Hepatocyte (in vitro differentiated cells): Measurements from ENCODE around the gene ZBED4. TPM values are rescaled to one million over a fixed set of nuclear protein-coding genes. Genes with fewer than 3 reads are reported as not detected.

Experiments
- DNase-seq: peaks from one replicate; pipeline ENCODE4 v3.0.0-alpha.2; 2016; ENCODE audit warnings: low spot score
- H2AFZ ChIP-seq: fragments of 200-600 bp; sonication (generic); 2 replicates; pipeline ENCODE4 v1.6.0; 2016; ENCODE audit warnings: antibody characterized with exemption, mild to moderate bottlenecking
- H3K27ac ChIP-seq: fragments of 200-600 bp; sonication (generic); 2 replicates; pipeline ENCODE4 v1.5.1; 2016; ENCODE audit warnings: mild to moderate bottlenecking
- H3K27me3 ChIP-seq: fragments of 200-600 bp; sonication (generic); 2 replicates; pipeline ENCODE4 v1.6.1; 2016
- H3K36me3 ChIP-seq: fragments of 200-600 bp; sonication (generic); replicated peaks from 2 replicates; pipeline ENCODE4 v1.5.1; 2016; ENCODE audit warnings: low read depth; ENCODE audit not compliant: insufficient read depth
- H3K4me1 ChIP-seq: fragments of 200-600 bp; sonication (generic); 2 replicates; pipeline ENCODE4 v1.5.1; 2016; ENCODE audit warnings: mild to moderate bottlenecking, moderate library complexity; ENCODE audit not compliant: insufficient read depth
- H3K4me2 ChIP-seq: fragments of 200-600 bp; sonication (generic); 2 replicates; pipeline ENCODE4 v1.6.0; 2016
- H3K4me3 ChIP-seq: fragments of 200-600 bp; sonication (generic); 2 replicates; pipeline ENCODE4 v1.5.1; 2016; ENCODE audit warnings: mild to moderate bottlenecking
- H3K79me2 ChIP-seq: fragments of 200-600 bp; sonication (generic); 2 replicates; pipeline ENCODE4 v1.6.0; 2017; ENCODE audit warnings: mild to moderate bottlenecking
- H3K9me2 ChIP-seq: fragments of 200-600 bp; sonication (generic); replicated peaks from 2 replicates; pipeline ENCODE4 v1.6.0; 2017; ENCODE audit warnings: mild to moderate bottlenecking; ENCODE audit not compliant: insufficient read depth
- H3K9me3 ChIP-seq: fragments of 200-600 bp; sonication (generic); 2 replicates; pipeline ENCODE4 v1.5.1; 2016; ENCODE audit warnings: low read depth, mild to moderate bottlenecking
- H4K20me1 ChIP-seq: fragments of 200-600 bp; sonication (generic); 2 replicates; pipeline ENCODE4 v1.6.0; 2016; ENCODE audit warnings: mild to moderate bottlenecking; ENCODE audit not compliant: insufficient read depth, poor library complexity, severe bottlenecking
- EZH2 ChIP-seq: fragments of 200-600 bp; sonication (generic); IDR thresholded peaks from 2 replicates; pipeline ENCODE4 v1.6.1; 2016; ENCODE audit warnings: antibody characterized with exemption, mild to moderate bottlenecking, borderline replicate concordance
- EZH2phosphoT487 ChIP-seq: fragments of 200-600 bp; sonication (generic); IDR thresholded peaks from one replicate; pipeline ENCODE4 v1.6.1; 2018; ENCODE audit warnings: antibody characterized with exemption, mild to moderate bottlenecking, low read depth, moderate library complexity; ENCODE audit not compliant: unreplicated experiment, severe bottlenecking
- WGBS: methylation state at CpG from one replicate; pipeline ENCODE4 v1.1.6; 2016; ENCODE audit warnings: low lambda C conversion rate; ENCODE audit errors: missing lambda C conversion rate; 5-methylcytosine and 5-hydroxymethylcytosine counted together
- polyA plus RNA-seq: library from polyadenylated mRNA; unstranded; fragments of >200 nt; fragmentation: Nextera tagmentation; extraction: Ambion mirVana; gene quantifications from 2 replicates; pipeline ENCODE4 v1.2.1, GENCODE V29; 2016
- total RNA-seq: library from RNA; depleted of rRNA; stranded (reverse); fragments of >200 nt; gene quantifications from 2 replicates; pipeline ENCODE4 v1.2.3, GENCODE V29; 2014
- TF ChIP-seq, protein P1 (sequence below): fragments of 200-600 bp; sonication (generic); IDR thresholded peaks from 2 replicates; pipeline ENCODE4 v1.5.1; 2016; ENCODE audit warnings: antibody characterized with exemption, mild to moderate bottlenecking; ENCODE audit not compliant: poor library complexity

Gene ZBED4
- total and polyA plus RNA-seq, 2 experiments from 2014 or later, result 14.9 to 16.3 TPM

DNA sequence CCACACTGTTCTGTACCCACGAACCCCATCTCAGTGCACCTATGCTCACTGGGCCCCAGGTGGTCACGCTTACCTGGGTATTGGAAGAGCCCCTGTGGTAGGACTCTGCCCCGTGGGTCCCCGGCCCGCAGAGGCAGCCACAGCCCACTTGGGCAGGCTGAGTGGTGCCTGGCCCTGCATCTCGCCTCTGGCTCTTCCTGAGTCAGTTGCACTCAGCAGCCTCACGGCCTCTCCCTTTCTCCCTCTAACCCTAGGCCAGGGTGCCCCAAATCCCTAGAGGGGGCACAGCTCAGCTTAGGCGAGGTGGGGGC lies 74.5 kb downstream of the ZBED4 start:
- Histone ChIP-seq H3K79me2 (no peaks in the 10 kb centered on the region), H3K9me3 (no peaks in the 10 kb centered on the region), H3K4me1 (peaks cover 5% of the 10 kb centered on the region), H3K27me3 (no peaks in the 10 kb centered on the region), H3K27ac (no peak overlapping the region), H3K36me3 (no peaks in the 10 kb centered on the region), H3K9me2 (no peaks in the 10 kb centered on the region), H2AFZ (no peak overlapping the region), H3K4me2 (no peak overlapping the region), H3K4me3 (no peak overlapping the region), H4K20me1 (no peaks in the 10 kb centered on the region)
- 93% methylated on average over 7 of the region's 8 CpGs for WGBS
- no peak for DNase-seq
- no peak for TF ChIP-seq EZH2
- TF ChIP-seq, protein P1, sequence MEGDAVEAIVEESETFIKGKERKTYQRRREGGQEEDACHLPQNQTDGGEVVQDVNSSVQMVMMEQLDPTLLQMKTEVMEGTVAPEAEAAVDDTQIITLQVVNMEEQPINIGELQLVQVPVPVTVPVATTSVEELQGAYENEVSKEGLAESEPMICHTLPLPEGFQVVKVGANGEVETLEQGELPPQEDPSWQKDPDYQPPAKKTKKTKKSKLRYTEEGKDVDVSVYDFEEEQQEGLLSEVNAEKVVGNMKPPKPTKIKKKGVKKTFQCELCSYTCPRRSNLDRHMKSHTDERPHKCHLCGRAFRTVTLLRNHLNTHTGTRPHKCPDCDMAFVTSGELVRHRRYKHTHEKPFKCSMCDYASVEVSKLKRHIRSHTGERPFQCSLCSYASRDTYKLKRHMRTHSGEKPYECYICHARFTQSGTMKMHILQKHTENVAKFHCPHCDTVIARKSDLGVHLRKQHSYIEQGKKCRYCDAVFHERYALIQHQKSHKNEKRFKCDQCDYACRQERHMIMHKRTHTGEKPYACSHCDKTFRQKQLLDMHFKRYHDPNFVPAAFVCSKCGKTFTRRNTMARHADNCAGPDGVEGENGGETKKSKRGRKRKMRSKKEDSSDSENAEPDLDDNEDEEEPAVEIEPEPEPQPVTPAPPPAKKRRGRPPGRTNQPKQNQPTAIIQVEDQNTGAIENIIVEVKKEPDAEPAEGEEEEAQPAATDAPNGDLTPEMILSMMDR, result no peak
- no peak for TF ChIP-seq EZH2phosphoT487

DNA sequence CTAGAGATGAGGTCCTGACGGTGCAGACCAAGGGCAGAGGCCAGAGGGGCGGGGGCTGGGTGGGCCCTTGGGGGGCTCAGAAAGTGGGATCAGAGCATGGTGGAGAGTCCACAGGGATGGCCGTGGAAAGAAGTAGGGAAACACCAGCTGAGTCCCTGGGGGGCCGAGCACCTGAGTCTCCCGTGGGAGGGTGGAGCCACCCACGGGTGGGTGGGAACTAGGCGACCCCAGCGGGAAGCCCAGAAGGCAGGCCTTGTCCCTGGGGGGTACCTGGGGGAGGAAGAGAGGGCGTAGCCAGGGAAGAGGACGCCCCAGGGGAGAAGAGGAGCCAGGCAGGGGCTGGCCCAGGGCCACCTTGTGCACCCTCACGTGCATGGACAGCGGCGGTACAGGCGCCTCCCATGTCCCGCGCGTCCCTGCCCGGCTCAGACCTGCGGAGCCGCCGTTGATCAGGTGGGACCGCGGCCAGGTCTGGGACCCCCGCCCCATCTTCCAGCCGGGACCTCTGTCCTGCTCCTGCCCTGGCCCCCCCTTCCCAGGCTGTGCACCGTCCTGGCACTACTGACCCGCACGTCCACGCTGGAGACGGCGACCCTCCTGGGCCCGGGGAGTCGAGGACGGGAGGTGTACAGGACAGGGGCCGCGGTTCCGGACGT lies 75.0 kb downstream of the ZBED4 start:
- TF ChIP-seq, protein P1, result no peak
- no peak for TF ChIP-seq EZH2
- TF ChIP-seq EZH2phosphoT487, result no peak
- no peak for DNase-seq
- H3K36me3 ChIP-seq, result no peaks in the 10 kb centered on the region
- H3K4me3 ChIP-seq, result no peak overlapping the region
- 75% methylated on average over 30 of the region's 38 CpGs for WGBS
- no peaks in the 10 kb centered on the region for H3K9me2 ChIP-seq
- no peaks in the 10 kb centered on the region for H3K79me2 ChIP-seq
- no peaks in the 10 kb centered on the region for H3K9me3 ChIP-seq
- no peak overlapping the region for H2AFZ ChIP-seq
- H3K27ac ChIP-seq, result no peak overlapping the region
- H3K4me1 ChIP-seq, result peaks cover 5% of the 10 kb centered on the region
- H4K20me1 ChIP-seq, result no peaks in the 10 kb centered on the region
- peak overlapping the region; percentile 75 for H3K4me2 ChIP-seq
- no peaks in the 10 kb centered on the region for H3K27me3 ChIP-seq

DNA sequence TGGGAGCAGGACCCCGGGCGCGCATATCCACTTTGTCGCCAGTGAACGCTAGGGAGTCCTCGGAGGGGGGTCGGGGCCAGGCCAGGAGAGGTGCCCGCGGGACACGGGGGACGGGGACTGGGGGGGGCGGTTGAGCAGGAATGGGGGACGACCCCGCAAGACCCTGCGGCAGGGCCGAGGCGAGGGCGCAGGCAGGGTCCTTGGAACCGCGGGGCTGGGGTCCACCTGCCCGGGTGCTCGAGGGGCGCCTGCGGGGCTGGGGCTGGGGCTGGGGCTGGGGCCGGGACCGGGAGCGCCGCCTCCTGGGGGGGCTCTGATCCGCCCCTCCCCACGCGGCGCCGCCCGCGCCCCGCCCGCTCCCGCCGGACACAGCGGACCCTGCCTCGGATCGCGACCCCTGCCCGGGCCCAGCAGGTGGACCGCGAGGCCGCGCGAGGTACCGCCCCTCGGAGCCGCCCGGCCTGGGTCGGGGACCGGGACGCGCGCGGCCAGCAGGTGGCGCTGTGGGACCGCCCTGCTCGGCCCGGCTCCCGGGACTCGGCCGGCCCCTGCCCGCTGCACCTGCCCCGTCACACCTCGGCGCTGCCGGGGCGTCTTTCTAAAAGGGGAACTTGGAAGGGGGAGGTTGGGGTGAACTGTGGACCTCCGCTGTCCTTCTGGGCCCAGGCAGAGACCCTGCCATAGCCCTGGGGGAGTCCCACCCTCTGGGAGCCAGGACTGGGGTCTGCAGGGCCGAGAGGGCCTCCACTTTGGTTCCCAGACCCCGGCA lies 75.8 kb downstream of the ZBED4 start:
- no peaks in the 10 kb centered on the region for H3K9me3 ChIP-seq
- no peaks in the 10 kb centered on the region for H3K36me3 ChIP-seq
- peak overlapping the region; percentile 75 for H3K4me2 ChIP-seq
- H3K79me2 ChIP-seq, result no peaks in the 10 kb centered on the region
- no peak overlapping the region for H3K4me3 ChIP-seq
- H3K9me2 ChIP-seq, result no peaks in the 10 kb centered on the region
- no peak overlapping the region for H3K27ac ChIP-seq
- H4K20me1 ChIP-seq, result no peaks in the 10 kb centered on the region
- no peaks in the 10 kb centered on the region for H3K27me3 ChIP-seq
- no peak overlapping the region for H2AFZ ChIP-seq
- WGBS, result 14% methylated on average over 33 of the region's 75 CpGs
- peaks cover 8% of the 10 kb centered on the region for H3K4me1 ChIP-seq
- peak; percentile 85 for DNase-seq
- no peak for TF ChIP-seq EZH2
- TF ChIP-seq, protein P1, result peak; percentile 61
